ENCODE data around the gene ARIH1. TPM values are rescaled to one million over a fixed set of nuclear protein-coding genes. Genes with fewer than 3 reads are reported as not detected.

ARIH1 gene
- total and polyA plus RNA-seq, 5 experiments from 2014 or later, result 10.3 to 197 (median 19.0) TPM

DNA sequence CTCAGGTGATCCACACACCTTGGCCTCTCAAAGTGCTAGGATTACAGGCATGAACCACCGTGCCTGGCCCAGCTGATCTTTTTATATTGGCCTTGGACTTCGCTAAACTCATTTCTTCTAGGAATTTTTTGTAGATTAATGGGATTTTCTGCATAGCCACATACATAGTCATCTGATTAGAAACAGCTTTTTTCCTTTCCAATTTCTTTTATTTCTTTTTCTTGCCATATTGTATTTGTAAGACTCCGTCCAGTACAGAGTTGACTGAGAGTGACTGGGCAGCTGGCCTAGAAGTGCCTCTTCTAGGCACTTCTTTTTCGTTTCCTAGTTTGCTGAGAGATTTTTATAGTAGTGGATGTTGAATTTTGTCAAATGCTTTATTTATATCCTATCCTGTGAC is 37.4 kb downstream of the ARIH1 start:
- ATAC-seq, result no peak
- POLR2A ChIA-PET, result no interaction called here
- peak overlapping the region in 1 of 10 donors; percentile 26 for H3K27ac Mint-ChIP-seq
- H3K27me3 Mint-ChIP-seq, result no peaks in the 10 kb centered on the region
- DNase-seq, result no peak
- peaks cover 25 to 89% (median 71%) of the 10 kb centered on the region in 4 donors for H3K4me1 Mint-ChIP-seq
- H3K36me3 Mint-ChIP-seq, result peaks cover 0 to 16% (median 0%) of the 10 kb centered on the region in 3 donors
- no peaks in the 10 kb centered on the region for H3K9me3 Mint-ChIP-seq
- peak overlapping the region in 3 of 10 donors; percentile 16 to 35 (median 19) for H3K4me3 Mint-ChIP-seq

DNA sequence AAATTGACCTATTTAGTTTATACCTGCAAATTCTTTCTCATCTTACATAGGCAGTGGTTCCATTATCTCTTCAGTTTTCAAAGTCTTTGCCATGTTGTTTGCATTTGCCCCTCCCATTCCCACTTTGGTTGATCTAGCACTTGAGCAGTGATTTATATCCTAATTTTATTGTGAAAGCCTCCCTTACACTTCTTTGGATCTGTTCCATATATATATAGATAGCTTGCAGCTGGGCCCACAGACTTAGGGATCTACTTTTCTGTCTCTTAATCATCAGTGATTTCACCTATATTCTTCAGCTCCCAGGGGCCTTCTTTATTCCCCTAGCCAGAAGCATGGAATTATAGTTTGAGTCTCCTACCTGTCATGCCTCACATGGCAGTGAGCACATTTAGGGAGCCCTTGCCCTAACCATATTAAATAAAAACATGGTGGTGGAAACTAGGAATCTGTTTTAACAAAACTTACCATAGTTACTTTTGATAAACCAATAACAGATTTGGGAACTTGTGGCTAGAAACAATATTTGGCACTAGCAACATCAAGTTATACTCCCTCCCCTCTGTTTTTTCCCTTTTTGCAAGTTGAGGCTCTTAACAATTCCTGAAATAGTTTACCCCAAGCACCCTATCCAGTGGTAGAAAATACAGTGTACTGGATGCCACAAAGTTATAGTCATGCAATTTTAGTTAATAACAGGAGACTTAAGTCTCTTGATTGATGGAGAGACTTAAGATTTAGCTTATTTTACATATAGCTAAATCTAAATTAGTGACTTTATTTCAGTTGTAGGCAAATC is 41.7 kb downstream of the ARIH1 start:
- H3K27ac Mint-ChIP-seq, result peak overlapping the region in 6 of 10 donors; percentile 2 to 57 (median 22)
- peak overlapping the region in 2 of 10 donors; percentile 0 to 30 for H3K4me3 Mint-ChIP-seq
- H3K4me1 Mint-ChIP-seq, result peaks cover 25 to 70% (median 60%) of the 10 kb centered on the region in 4 donors
- POLR2A ChIA-PET, result no interaction called here
- ATAC-seq, result peak in 1 of 2 donors; percentile 7
- H3K9me3 Mint-ChIP-seq, result no peaks in the 10 kb centered on the region
- peaks cover 0 to 33% (median 7%) of the 10 kb centered on the region in 3 donors for H3K36me3 Mint-ChIP-seq
- no peaks in the 10 kb centered on the region for H3K27me3 Mint-ChIP-seq
- DNase-seq, result no peak

DNA sequence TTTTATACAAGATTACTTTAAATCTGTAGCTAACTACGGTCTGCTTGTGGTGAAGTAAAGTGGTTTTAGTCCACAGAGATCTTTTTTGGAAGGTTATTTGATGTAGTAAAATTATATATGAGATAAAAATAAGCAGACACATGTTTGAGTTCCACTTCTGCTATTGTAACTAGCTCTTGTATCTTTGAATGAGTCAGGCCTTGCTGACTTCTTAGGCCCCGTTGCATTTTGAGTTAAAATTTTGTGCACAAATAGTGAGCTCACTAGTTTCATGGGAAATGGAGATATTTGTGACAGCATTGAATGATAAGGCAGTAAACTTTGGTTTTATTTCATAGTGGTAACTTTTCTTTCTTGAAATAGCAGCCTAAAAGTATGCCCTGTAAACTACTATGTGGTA is 42.6 kb downstream of the ARIH1 start:
- POLR2A ChIA-PET, result no interaction called here
- no peak for DNase-seq
- Mint-ChIP-seq H3K36me3 (peaks cover 0 to 42% (median 7%) of the 10 kb centered on the region in 3 donors), H3K27ac (peak overlapping the region in 8 of 10 donors; percentile 1 to 62 (median 30)), H3K27me3 (no peaks in the 10 kb centered on the region), H3K9me3 (no peaks in the 10 kb centered on the region), H3K4me1 (peaks cover 21 to 65% (median 53%) of the 10 kb centered on the region in 4 donors), H3K4me3 (peak overlapping the region in 1 of 10 donors; percentile 1)
- no peak for ATAC-seq

DNA sequence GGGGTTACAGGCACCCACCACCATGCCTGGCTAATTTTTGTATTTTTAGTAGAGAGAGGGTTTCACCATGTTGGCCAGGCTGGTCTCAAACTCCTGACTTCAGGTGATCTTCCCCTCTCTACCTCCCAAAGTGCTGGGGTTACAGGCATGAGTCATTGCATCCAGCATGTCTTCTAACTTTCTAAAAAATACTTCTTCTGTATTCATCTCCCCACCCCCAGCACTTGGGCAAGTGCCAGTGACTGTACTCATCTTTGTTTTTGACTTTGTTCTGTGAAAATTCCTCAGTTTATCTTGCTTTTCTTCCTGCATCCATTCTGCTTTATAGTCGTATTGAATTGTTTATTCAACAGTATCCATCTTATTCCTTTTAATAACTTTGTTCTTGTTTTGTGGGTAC is 47.6 kb downstream of the ARIH1 start:
- Mint-ChIP-seq H3K4me1 (peaks cover 10 to 29% (median 18%) of the 10 kb centered on the region in 4 donors), H3K27me3 (no peaks in the 10 kb centered on the region), H3K27ac (peak overlapping the region in 3 of 10 donors; percentile 40 to 87 (median 66)), H3K4me3 (peak overlapping the region in 1 of 10 donors; percentile 36), H3K9me3 (no peaks in the 10 kb centered on the region), H3K36me3 (peaks cover 5 to 62% (median 14%) of the 10 kb centered on the region in 3 donors)
- POLR2A ChIA-PET, result no interaction called here
- DNase-seq, result no peak
- no peak for ATAC-seq

DNA sequence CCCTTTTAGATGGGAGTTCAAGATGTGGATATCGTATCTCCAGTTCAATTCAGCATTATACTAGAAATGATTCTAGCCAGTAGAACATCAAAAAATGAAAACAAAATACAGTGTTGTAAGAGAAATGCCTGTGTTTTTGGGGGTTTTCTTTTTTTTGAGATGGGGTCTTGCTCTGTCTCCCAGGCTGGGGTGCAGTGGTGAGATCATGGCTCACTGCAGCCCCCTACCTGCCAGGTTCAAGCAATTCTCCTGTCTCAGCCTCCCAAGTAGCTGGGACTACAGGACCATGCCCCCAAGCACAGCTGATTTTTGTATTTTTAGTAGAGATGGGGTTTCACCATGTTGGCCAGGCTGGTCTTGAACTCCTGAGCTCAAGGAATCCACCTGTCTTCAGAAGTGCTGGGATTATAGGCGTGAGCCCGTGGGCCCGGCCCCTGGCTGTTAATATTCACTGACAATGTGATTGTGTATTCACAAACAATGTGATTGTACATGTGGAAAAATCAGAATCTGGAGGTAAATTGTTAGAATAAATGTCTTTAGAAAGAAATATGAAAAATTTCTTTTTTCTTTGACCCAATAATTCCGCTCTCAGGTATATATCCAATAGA is 59.0 kb downstream of the ARIH1 start:
- ATAC-seq (peak; percentile 45 to 61), DNase-seq (peak in 7 of 10 donors; percentile 11 to 45 (median 24))
- H3K9me3 Mint-ChIP-seq, result no peaks in the 10 kb centered on the region
- peak overlapping the region in 2 of 10 donors; percentile 15 to 34 for H3K27ac Mint-ChIP-seq
- H3K4me3 Mint-ChIP-seq, result no peak overlapping the region
- POLR2A ChIA-PET, result interaction anchor here (1.1 kb wide), 1 partner anchor 157 kb away, joined by 4 read pairs; the partner anchor contains the start of gene HEXA
- peaks cover 18 to 60% (median 48%) of the 10 kb centered on the region in 4 donors for H3K4me1 Mint-ChIP-seq
- no peaks in the 10 kb centered on the region for H3K27me3 Mint-ChIP-seq
- H3K36me3 Mint-ChIP-seq, result peaks cover 0 to 3% (median 0%) of the 10 kb centered on the region in 3 donors

DNA sequence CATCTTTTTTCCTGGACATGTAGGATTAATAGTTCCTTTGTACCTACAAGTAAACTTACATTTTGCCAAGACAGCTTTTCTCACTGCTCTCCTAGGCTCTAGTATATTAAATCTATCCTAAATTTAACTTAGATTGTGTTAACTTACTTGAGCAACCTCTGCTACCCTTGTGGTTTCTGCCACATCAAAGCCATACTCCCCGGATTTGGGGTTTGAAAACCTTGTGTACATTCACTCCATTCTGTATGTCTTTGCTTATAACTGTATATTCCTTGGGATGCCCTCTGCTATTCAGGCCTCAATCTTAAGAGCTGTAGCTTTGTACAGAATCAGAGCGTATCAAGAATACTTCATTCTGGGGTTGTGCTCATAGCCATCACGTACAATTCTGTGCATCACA is 60.4 kb downstream of the ARIH1 start:
- Mint-ChIP-seq H3K4me3 (peak overlapping the region in 8 of 10 donors; percentile 26 to 67 (median 50)), H3K9me3 (peaks cover 0 to 7% (median 0%) of the 10 kb centered on the region in 9 donors), H3K36me3 (peaks cover 1 to 6% (median 5%) of the 10 kb centered on the region in 3 donors), H3K4me1 (peaks cover 19 to 65% (median 52%) of the 10 kb centered on the region in 4 donors), H3K27me3 (no peaks in the 10 kb centered on the region), H3K27ac (peak overlapping the region in 4 of 10 donors; percentile 12 to 73 (median 36))
- DNase-seq, result peak in 9 of 10 donors; percentile 15 to 72 (median 53)
- POLR2A ChIA-PET, result interaction anchor here (0.7 kb wide), 1 partner anchor 61 kb away, joined by 5 read pairs; the partner anchor contains the start of gene ARIH1
- peak; percentile 72 to 91 for ATAC-seq

DNA sequence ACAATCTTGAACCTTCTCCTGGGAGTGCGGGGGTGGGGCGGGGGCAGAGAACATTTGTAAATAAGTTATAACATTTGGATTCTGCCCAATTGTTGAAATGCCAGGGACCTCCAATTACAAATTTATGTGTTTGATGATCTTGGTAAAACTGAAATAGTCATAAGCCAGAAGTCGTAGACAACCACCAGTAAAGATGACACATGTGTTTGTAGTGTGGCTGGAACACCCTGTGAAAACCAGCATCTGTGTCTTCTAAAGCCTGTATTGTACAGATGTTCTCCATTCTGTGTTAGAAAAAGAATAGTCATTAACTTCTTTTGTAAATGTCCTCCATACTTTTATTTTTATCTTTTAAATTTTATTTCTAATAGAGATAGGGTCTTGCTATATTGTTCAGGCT is 61.8 kb downstream of the ARIH1 start:
- POLR2A ChIA-PET, result no interaction called here
- Mint-ChIP-seq H3K4me1 (peaks cover 18 to 58% (median 52%) of the 10 kb centered on the region in 4 donors), H3K4me3 (no peak overlapping the region), H3K9me3 (peaks cover 0 to 14% (median 6%) of the 10 kb centered on the region in 9 donors), H3K27me3 (no peaks in the 10 kb centered on the region), H3K27ac (no peak overlapping the region), H3K36me3 (peaks cover 8 to 11% (median 9%) of the 10 kb centered on the region in 3 donors)
- ATAC-seq (no peak), DNase-seq (no peak)

DNA sequence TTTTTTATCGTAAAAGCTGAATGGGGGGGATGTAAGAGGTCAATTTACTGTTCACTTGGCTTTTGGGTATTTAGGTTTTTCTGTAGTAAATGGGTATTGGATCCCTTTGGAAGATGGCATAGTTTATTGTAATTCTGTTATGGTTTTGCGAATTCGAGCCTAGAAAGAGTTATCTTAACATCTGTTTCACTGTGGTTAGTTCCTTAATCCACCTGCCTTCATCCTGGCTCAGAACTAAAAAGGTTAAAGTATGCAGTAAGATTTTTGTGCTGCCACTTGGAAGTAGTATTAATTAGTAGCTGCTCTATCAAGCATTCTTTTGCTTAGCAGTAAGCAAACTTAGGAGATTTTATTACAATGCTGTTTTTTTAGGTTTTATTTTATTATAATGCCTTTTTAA is 62.4 kb downstream of the ARIH1 start:
- ATAC-seq (no peak), DNase-seq (no peak)
- POLR2A ChIA-PET, result no interaction called here
- H3K9me3 Mint-ChIP-seq, result peaks cover 0 to 17% (median 8%) of the 10 kb centered on the region in 9 donors
- H3K36me3 Mint-ChIP-seq, result peaks cover 9 to 16% (median 12%) of the 10 kb centered on the region in 3 donors
- H3K27me3 Mint-ChIP-seq, result no peaks in the 10 kb centered on the region
- H3K4me3 Mint-ChIP-seq, result no peak overlapping the region
- H3K27ac Mint-ChIP-seq, result no peak overlapping the region
- peaks cover 21 to 62% (median 57%) of the 10 kb centered on the region in 4 donors for H3K4me1 Mint-ChIP-seq

DNA sequence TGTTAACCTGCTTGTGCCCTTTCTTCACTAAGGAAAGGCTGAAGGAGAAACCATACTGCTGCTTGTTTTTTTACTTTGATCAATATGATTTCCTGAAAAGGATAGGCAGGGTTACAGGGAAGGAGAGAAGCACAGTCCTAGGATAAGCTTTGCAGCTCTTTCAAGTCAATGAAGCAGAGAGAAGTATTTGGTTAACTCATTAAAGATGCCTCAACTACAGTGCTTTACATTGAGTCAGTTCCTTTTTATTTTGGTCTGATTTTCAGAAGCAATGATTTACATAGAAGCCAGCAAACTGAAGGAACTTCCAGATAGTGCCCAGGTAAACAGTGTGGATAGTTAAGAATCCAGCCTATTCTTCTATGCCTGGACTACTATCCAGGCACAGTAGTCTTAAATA is 64.8 kb downstream of the ARIH1 start:
- Mint-ChIP-seq H3K27me3 (no peaks in the 10 kb centered on the region), H3K9me3 (peaks cover 0 to 17% (median 8%) of the 10 kb centered on the region in 9 donors), H3K27ac (peak overlapping the region in 3 of 10 donors; percentile 23 to 89 (median 61)), H3K4me1 (peaks cover 20 to 54% (median 51%) of the 10 kb centered on the region in 4 donors), H3K4me3 (no peak overlapping the region), H3K36me3 (peaks cover 9 to 18% (median 14%) of the 10 kb centered on the region in 3 donors)
- no peak for ATAC-seq
- no peak for DNase-seq
- POLR2A ChIA-PET, result no interaction called here

DNA sequence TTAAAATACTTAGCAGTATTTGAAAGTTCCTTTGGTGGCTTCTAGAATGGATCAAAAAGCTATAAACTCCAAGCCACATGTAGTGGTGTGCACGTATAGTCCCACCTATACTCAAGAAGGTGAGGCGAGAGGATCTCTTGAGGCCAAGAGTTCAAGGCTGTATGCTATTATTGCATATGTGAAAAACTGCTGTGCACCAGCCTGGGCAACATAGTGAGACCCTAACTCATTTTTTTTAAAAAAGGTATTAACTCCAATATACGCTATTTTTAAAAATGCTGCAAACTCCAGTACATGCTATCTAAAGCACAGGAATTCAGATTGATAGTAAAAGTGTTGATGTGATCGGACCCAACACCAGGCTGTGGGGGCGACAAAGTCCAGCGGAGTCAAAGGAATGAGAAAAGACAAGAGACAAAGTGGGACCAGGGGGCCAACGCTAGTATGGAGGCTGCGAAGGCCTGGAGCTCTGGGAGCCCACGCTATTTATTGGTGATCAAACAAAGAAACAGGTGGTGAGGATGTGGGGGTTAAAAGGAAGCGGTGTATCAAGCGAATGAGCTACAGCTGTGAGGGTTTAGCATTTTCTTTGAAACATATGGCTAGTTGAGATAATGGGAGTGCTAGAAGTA is 66.6 kb downstream of the ARIH1 start:
- Mint-ChIP-seq H3K4me3 (no peak overlapping the region), H3K27me3 (no peaks in the 10 kb centered on the region), H3K27ac (peak overlapping the region in 4 of 10 donors; percentile 34 to 72 (median 48)), H3K4me1 (peaks cover 20 to 40% (median 37%) of the 10 kb centered on the region in 4 donors), H3K36me3 (peaks cover 9 to 28% (median 26%) of the 10 kb centered on the region in 3 donors), H3K9me3 (peaks cover 0 to 17% (median 8%) of the 10 kb centered on the region in 9 donors)
- ATAC-seq, result no peak
- no peak for DNase-seq
- POLR2A ChIA-PET, result no interaction called here

DNA sequence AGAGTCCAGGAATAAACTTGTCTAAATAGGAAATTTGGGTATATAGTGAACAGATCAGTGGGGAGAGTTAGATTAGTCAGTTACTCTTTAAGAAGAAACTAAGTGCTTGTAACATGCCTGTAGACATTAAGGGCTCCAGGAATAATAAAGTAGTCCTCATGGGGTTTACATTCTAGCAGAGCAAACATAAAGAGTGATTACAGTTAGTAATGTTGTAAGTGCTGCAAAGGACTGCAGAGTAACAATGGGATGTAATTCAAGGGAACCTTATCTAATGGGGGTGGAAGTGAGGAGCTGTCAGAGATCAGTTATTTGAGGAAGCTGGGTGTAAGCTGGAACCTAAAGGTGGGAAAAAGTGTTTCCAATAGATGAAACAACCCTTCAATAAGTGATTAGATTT is 67.5 kb downstream of the ARIH1 start:
- Mint-ChIP-seq H3K9me3 (peaks cover 0 to 17% (median 8%) of the 10 kb centered on the region in 9 donors), H3K4me1 (peaks cover 21 to 37% (median 28%) of the 10 kb centered on the region in 4 donors), H3K4me3 (no peak overlapping the region), H3K36me3 (peaks cover 9 to 34% (median 34%) of the 10 kb centered on the region in 3 donors), H3K27ac (peak overlapping the region in 2 of 10 donors; percentile 25 to 72), H3K27me3 (no peaks in the 10 kb centered on the region)
- ATAC-seq (no peak), DNase-seq (no peak)
- POLR2A ChIA-PET, result no interaction called here

DNA sequence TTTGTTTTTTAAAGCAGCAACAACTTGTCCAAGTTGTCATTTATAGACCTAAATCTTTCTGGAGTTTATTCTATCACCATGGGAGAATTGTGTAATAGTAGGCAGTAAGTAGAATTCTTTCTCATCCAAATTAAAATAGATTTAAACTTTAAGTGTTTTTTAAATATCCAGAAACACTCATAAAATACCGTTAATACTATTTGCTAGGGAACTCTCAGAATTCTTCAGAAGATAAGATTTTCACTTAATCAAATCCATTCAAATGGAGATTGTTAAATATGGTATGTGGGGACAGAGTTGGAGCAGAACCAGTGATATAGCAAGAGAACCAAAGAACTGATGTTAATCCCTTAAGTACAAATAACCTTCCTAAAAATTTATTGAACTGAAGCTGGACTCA is 71.0 kb downstream of the ARIH1 start:
- DNase-seq, result no peak
- Mint-ChIP-seq H3K27me3 (no peaks in the 10 kb centered on the region), H3K4me3 (no peak overlapping the region), H3K4me1 (peaks cover 21 to 31% (median 30%) of the 10 kb centered on the region in 4 donors), H3K9me3 (peaks cover 0 to 8% (median 0%) of the 10 kb centered on the region in 9 donors), H3K27ac (peak overlapping the region in 2 of 10 donors; percentile 25 to 53), H3K36me3 (peaks cover 0 to 50% (median 32%) of the 10 kb centered on the region in 3 donors)
- no peak for ATAC-seq
- POLR2A ChIA-PET, result no interaction called here

Measured in naive thymus-derived CD8-positive, alpha-beta T cell (primary cell).